HEK293 (cell line): ENCODE data around the gene NYAP2.

Experiments used
- CTCF ChIA-PET: fragments of 350-600 bp; formaldehyde crosslinking; extraction: SDS; loops from one replicate; lab custom pipeline; 2021; ENCODE audit warnings: antibody characterized with exemption; lab: Yijun Ruan, JAX
- POLR2A ChIA-PET: fragments of 300-600 bp; formaldehyde crosslinking; extraction: SDS; loops from one replicate; lab custom pipeline; 2020; ENCODE audit warnings: antibody characterized with exemption, inconsistent platforms; lab: Yijun Ruan, JAX
- H3K27ac ChIP-seq: fragments of 200-500 bp; sonication (Bioruptor generic); 2 replicates; pipeline ENCODE4 v1.5.1; 2014; ENCODE audit warnings: low read depth, low read length, control low read depth, inconsistent platforms; ENCODE audit errors: extremely low read depth
- H3K36me3 ChIP-seq, 2 experiments: fragments of 200-500 bp in 1 of 2; sonication (Bioruptor generic) in 1 of 2; 1 replicate in 1 of 2; 2 replicates in 1 of 2; pipeline ENCODE4 v1.5.1; 2014 to 2017; ENCODE audit warnings: inconsistent platforms in 2 of 2, low read length in 2 of 2; ENCODE audit not compliant: control insufficient read depth in 2 of 2, insufficient read depth in 1 of 2
- H3K4me1 ChIP-seq: fragments of 200-500 bp; sonication (Bioruptor generic); 2 replicates; pipeline ENCODE4 v1.5.1; 2014; ENCODE audit warnings: mild to moderate bottlenecking, low read length, inconsistent platforms; ENCODE audit not compliant: control insufficient read depth, insufficient read depth
- H3K4me3 ChIP-seq: 2 replicates; pipeline ENCODE4 v1.5.1; 2011; ENCODE audit warnings: low read depth, mild to moderate bottlenecking, control low read depth, low read length, moderate library complexity
- H3K9me3 ChIP-seq: fragments of 200-500 bp; sonication (Bioruptor generic); 2 replicates; pipeline ENCODE4 v1.5.1; 2014; ENCODE audit warnings: low read depth, low read length, inconsistent platforms; ENCODE audit not compliant: control insufficient read depth, insufficient read depth
- ATF2 ChIP-seq: fragments of 450-650 bp; formaldehyde crosslinking; IDR thresholded peaks from 2 replicates; pipeline ENCODE4 v1.5.1; 2016; ENCODE audit warnings: missing biosample characterization, missing genetic modification characterization, low read depth
- CTCF ChIP-seq: fragments of 450-650 bp; formaldehyde crosslinking; IDR thresholded peaks from 2 replicates; pipeline ENCODE4 v1.5.1; 2016; ENCODE audit warnings: missing biosample characterization, missing genetic modification characterization
- HOXC10 ChIP-seq: sonication (generic); formaldehyde crosslinking; IDR thresholded peaks from 2 replicates; pipeline ENCODE4 v1.8.1; 2023; ENCODE audit warnings: mild to moderate bottlenecking, missing genetic modification reagents
- ZIC2 ChIP-seq: fragments of 450-650 bp; formaldehyde crosslinking; IDR thresholded peaks from 2 replicates; pipeline ENCODE4 v1.5.1; 2016; ENCODE audit warnings: missing biosample characterization, missing genetic modification characterization
- ZNF23 ChIP-seq: fragments of 450-650 bp; formaldehyde crosslinking; IDR thresholded peaks from 2 replicates; pipeline ENCODE4 v1.5.1; 2016; ENCODE audit warnings: missing biosample characterization, missing genetic modification characterization, borderline replicate concordance
- ZNF239 ChIP-seq: fragments of 450-650 bp; formaldehyde crosslinking; IDR thresholded peaks from 2 replicates; pipeline ENCODE4 v1.5.1; 2016; ENCODE audit warnings: missing biosample characterization, missing genetic modification characterization
- ZNF248 ChIP-seq: fragments of 450-650 bp; formaldehyde crosslinking; IDR thresholded peaks from 2 replicates; pipeline ENCODE4 v1.5.1; 2017; ENCODE audit warnings: missing biosample characterization, missing genetic modification characterization
- ZNF280D ChIP-seq: fragments of 450-650 bp; formaldehyde crosslinking; IDR thresholded peaks from 2 replicates; pipeline ENCODE4 v1.5.1; 2016; ENCODE audit warnings: missing biosample characterization, missing genetic modification characterization
- ZNF416 ChIP-seq: fragments of 450-650 bp; formaldehyde crosslinking; IDR thresholded peaks from 2 replicates; pipeline ENCODE4 v1.5.1; 2016; ENCODE audit warnings: missing biosample characterization, missing genetic modification characterization
- ZNF433 ChIP-seq: fragments of 450-650 bp; formaldehyde crosslinking; IDR thresholded peaks from 2 replicates; pipeline ENCODE4 v1.5.1; 2016; ENCODE audit warnings: missing biosample characterization, missing genetic modification characterization, low read depth
- ZNF654 ChIP-seq: fragments of 450-650 bp; formaldehyde crosslinking; IDR thresholded peaks from 2 replicates; pipeline ENCODE4 v1.5.1; 2016; ENCODE audit warnings: low read depth, missing biosample characterization, missing genetic modification characterization
- ZSCAN30 ChIP-seq: fragments of 450-650 bp; IDR thresholded peaks from 2 replicates; pipeline ENCODE4 v1.5.1; 2018; ENCODE audit warnings: missing biosample characterization, mild to moderate bottlenecking, missing genetic modification characterization, moderate library complexity

Gene NYAP2

GRCh38 chr2:225668606-225669266 is 269.2 kb downstream of the NYAP2 start:
- no peaks in the 10 kb centered on the region for H3K4me1 ChIP-seq
- H3K9me3 ChIP-seq, result no peaks in the 10 kb centered on the region
- ChIA-PET CTCF (interaction anchor here (0.6 to 2.0 kb wide), 20 partner anchors 8 to 1458 kb away, joined by 3 to 11 read pairs (median 3); no protein-coding TSS in a partner anchor), POLR2A (no interaction called here)
- H3K36me3 ChIP-seq, result no peaks in the 10 kb centered on the region
- no peak overlapping the region for H3K4me3 ChIP-seq
- H3K27ac ChIP-seq, result no peak overlapping the region
- no peak for TF ChIP-seq HOXC10 (CRISPR knock-in tag)
- TF ChIP-seq ZNF654 (tag by site-specific recombination), result peak; percentile 54

GRCh38 chr2:225670111-225670974 is 270.8 kb downstream of the NYAP2 start:
- ChIA-PET CTCF (interaction anchor here (0.6 to 2.0 kb wide), 18 partner anchors 12 to 1487 kb away, joined by 3 to 11 read pairs (median 4); no protein-coding TSS in a partner anchor), POLR2A (no interaction called here)
- H3K27ac ChIP-seq, result no peak overlapping the region
- H3K9me3 ChIP-seq, result no peaks in the 10 kb centered on the region
- no peaks in the 10 kb centered on the region for H3K36me3 ChIP-seq
- H3K4me1 ChIP-seq, result no peaks in the 10 kb centered on the region
- H3K4me3 ChIP-seq, result no peak overlapping the region
- TF ChIP-seq ZNF433 (tag by site-specific recombination) (no peak), ZNF654 (tag by site-specific recombination) (peak; percentile 41; the same call in 1 of the 2 replicates), CTCF (tag by site-specific recombination) (peak; percentile 30; the same call in 1 of the 2 replicates)

GRCh38 chr2:225678792-225679191 is 279.3 kb downstream of the NYAP2 start:
- H3K27ac ChIP-seq, result no peak overlapping the region
- ChIA-PET POLR2A (no interaction called here), CTCF (interaction anchor here (0.6 to 0.7 kb wide), 2 partner anchors 535 to 1125 kb away, joined by 3 to 5 read pairs; no protein-coding TSS in a partner anchor)
- H3K36me3 ChIP-seq, result no peaks in the 10 kb centered on the region
- H3K4me3 ChIP-seq, result no peak overlapping the region
- H3K4me1 ChIP-seq, result no peaks in the 10 kb centered on the region
- TF ChIP-seq ZNF248 (tag by site-specific recombination) (no peak), CTCF (tag by site-specific recombination) (no peak), ZNF23 (tag by site-specific recombination) (no peak), ATF2 (tag by site-specific recombination) (peak; percentile 57)
- no peaks in the 10 kb centered on the region for H3K9me3 ChIP-seq

- POLR2A ChIA-PET, result no interaction called here
- Histone ChIP-seq H3K27ac (no peak overlapping the region), H3K36me3 (no peaks in the 10 kb centered on the region), H3K4me1 (no peaks in the 10 kb centered on the region), H3K4me3 (no peak overlapping the region), H3K9me3 (no peaks in the 10 kb centered on the region)
- CTCF ChIA-PET, result interaction anchor here (0.6 kb wide), 2 partner anchors 208 to 490 kb away, joined by 3 read pairs; no protein-coding TSS in a partner anchor
- TF ChIP-seq ZIC2 (tag by site-specific recombination) (no peak), ZNF239 (no peak), ZNF416 (tag by site-specific recombination) (no peak), ZNF280D (tag by site-specific recombination) (no peak), ZSCAN30 (tag by site-specific recombination) (no peak)
Observed at GRCh38 chr2:225683258-225683657, 283.7 kb downstream of the NYAP2 start.
